MCF 10A (cell line): Measurements from ENCODE around the gene CPVL. TPM values are rescaled to one million over a fixed set of nuclear protein-coding genes. Genes with fewer than 3 reads are reported as not detected.

Experiments used
- BruUV-seq: library from RNA; stranded (reverse); fragments of 400-500 nt; replicated peaks from 2 replicates; lab custom pipeline; 2021; lab: Mats Ljungman, UMichigan
- CTCF ChIA-PET: fragments of 300-600 bp; sonication (Branson Sonifier 250); formaldehyde crosslinking; extraction: SDS; loops from one replicate; lab custom pipeline; 2021; ENCODE audit warnings: antibody characterized with exemption, inconsistent platforms; lab: Yijun Ruan, JAX
- POLR2A ChIA-PET: fragments of 300-600, 350-650 bp; sonication (Branson Sonifier 250); formaldehyde crosslinking; extraction: SDS; loops from one replicate; lab custom pipeline; 2020; ENCODE audit warnings: antibody characterized with exemption, inconsistent platforms; lab: Yijun Ruan, JAX
- DNase-seq: peaks from one replicate; pipeline ENCODE4 v3.0.0-alpha.2; 2018; ENCODE audit not compliant: unreplicated experiment
- H3K27ac Mint-ChIP-seq: one replicate; pipeline ENCODE4 v1.8.0; 2022; ENCODE audit warnings: mild to moderate bottlenecking, low read depth, mixed read lengths; ENCODE audit not compliant: unreplicated experiment
- H3K27me3 Mint-ChIP-seq: one replicate; pipeline ENCODE4 v1.8.0; 2022; ENCODE audit warnings: mixed read lengths; ENCODE audit not compliant: insufficient read depth, unreplicated experiment
- H3K36me3 Mint-ChIP-seq: one replicate; pipeline ENCODE4 v1.8.0; 2022; ENCODE audit warnings: mild to moderate bottlenecking, moderate library complexity, mixed read lengths; ENCODE audit not compliant: insufficient read depth, unreplicated experiment
- H3K4me1 Mint-ChIP-seq: one replicate; pipeline ENCODE4 v1.8.0; 2022; ENCODE audit warnings: mixed read lengths; ENCODE audit not compliant: insufficient read depth, unreplicated experiment
- H3K4me3 Mint-ChIP-seq: one replicate; pipeline ENCODE4 v1.8.0; 2022; ENCODE audit warnings: mild to moderate bottlenecking, moderate library complexity, mixed read lengths; ENCODE audit not compliant: unreplicated experiment
- H3K9me3 Mint-ChIP-seq: one replicate; pipeline ENCODE4 v1.8.0; 2022; ENCODE audit warnings: mixed read lengths; ENCODE audit not compliant: unreplicated experiment
- intact Hi-C: fragments of 100-400 bp; cut with micrococcal nuclease; formaldehyde crosslinking; loops from 2 replicates; pipeline ENCODE4 v1.14.1; 2022
- total RNA-seq: library from RNA; stranded (reverse); gene quantifications from 2 replicates; pipeline ENCODE4 v1.2.3, GENCODE V29; 2022
- TF ChIP-seq, protein P1 (sequence below): fragments of 200-600 bp; IDR thresholded peaks from one replicate; pipeline ENCODE4 v1.8.0; 2022; ENCODE audit warnings: antibody characterized with exemption, mild to moderate bottlenecking; ENCODE audit not compliant: unreplicated experiment

The CPVL gene
- total RNA-seq, 1 experiment from 2014 or later = 49.0 TPM

DNA sequence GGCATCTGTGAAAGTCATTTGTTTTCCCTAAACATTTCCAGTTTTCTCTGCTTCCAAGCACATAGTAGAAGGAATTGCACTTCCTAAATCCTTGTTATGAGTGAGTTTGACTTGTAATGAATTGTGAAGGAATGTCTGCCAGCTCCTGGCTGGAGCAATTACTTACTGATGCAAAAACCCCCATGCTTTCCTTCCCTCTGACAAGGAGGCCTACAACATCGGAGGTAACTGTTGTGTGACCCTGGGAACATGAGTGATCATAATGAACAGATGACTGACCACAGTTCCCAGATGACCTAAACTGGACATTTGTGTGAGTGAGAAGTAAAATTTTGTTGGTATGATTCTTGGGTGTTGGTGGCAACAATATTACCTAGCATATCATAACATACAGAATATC, 21.4 kb upstream of the CPVL start:
- TF ChIP-seq, protein P1, sequence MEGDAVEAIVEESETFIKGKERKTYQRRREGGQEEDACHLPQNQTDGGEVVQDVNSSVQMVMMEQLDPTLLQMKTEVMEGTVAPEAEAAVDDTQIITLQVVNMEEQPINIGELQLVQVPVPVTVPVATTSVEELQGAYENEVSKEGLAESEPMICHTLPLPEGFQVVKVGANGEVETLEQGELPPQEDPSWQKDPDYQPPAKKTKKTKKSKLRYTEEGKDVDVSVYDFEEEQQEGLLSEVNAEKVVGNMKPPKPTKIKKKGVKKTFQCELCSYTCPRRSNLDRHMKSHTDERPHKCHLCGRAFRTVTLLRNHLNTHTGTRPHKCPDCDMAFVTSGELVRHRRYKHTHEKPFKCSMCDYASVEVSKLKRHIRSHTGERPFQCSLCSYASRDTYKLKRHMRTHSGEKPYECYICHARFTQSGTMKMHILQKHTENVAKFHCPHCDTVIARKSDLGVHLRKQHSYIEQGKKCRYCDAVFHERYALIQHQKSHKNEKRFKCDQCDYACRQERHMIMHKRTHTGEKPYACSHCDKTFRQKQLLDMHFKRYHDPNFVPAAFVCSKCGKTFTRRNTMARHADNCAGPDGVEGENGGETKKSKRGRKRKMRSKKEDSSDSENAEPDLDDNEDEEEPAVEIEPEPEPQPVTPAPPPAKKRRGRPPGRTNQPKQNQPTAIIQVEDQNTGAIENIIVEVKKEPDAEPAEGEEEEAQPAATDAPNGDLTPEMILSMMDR = no peak
- intact Hi-C loops = no loop called here
- Mint-ChIP-seq H3K9me3 (no peaks in the 10 kb centered on the region), H3K4me1 (no peaks in the 10 kb centered on the region), H3K36me3 (no peaks in the 10 kb centered on the region), H3K4me3 (no peak overlapping the region), H3K27me3 (no peaks in the 10 kb centered on the region), H3K27ac (no peak overlapping the region)
- POLR2A ChIA-PET = no interaction called here
- BruUV-seq = no TSS peak
- CTCF ChIA-PET = interaction anchor here (0.6 to 0.8 kb wide), 3 partner anchors 22 to 1074 kb away, joined by 3 to 4 read pairs (median 3); no protein-coding TSS in a partner anchor
- no peak for DNase-seq

DNA sequence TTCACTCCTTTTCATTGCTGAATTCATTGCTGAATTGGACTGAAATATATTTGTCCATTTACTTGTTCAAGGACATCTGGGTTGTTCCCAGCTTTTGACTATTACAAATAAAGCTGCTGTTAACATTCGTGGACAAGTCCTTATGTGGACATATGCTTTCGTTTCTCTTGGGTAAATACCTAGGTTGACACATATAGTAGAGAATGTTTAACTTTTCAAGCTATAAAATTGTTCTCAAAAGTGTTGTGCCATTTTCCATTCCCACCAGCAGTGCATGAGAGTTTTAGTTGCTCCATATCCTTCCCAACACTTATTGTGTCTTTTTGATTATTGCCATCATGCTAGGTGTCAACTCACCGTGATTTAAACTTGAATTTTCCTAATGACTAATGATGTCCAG, 17.5 kb upstream of the CPVL start:
- TF ChIP-seq, protein P1 = no peak
- no peak for DNase-seq
- intact Hi-C loops = no loop called here
- Mint-ChIP-seq H3K4me3 (no peak overlapping the region), H3K27ac (no peak overlapping the region), H3K36me3 (no peaks in the 10 kb centered on the region), H3K9me3 (no peaks in the 10 kb centered on the region), H3K27me3 (no peaks in the 10 kb centered on the region), H3K4me1 (no peaks in the 10 kb centered on the region)
- no TSS peak for BruUV-seq
- POLR2A ChIA-PET = interaction anchor here (0.6 to 0.9 kb wide), 2 partner anchors 9 to 18 kb away, joined by 3 read pairs; no protein-coding TSS in a partner anchor
- CTCF ChIA-PET = interaction anchor here (0.6 to 1.5 kb wide), 2 partner anchors 26 to 58 kb away, joined by 3 to 7 read pairs; no protein-coding TSS in a partner anchor

DNA sequence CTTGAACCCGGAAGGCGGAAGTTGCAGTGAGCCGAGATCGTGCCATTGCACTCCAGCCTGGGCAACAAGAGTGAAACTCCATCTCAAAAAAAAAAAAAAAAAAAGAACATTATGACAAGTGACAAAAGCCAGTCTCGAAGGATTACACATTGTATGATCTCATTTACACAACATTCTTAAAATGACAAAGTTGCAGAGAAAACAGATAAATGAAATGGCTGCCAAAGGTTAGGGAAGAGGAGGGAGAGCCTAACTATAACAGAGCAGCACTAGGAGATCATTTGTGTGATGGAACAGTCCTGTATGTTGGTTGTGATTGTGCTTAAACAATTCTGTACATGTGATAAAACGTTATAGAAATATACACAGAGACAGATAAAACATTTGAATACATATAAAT, 16.2 kb upstream of the CPVL start:
- no peaks in the 10 kb centered on the region for H3K4me1 Mint-ChIP-seq
- no TSS peak for BruUV-seq
- TF ChIP-seq, protein P1 = no peak
- DNase-seq = no peak
- no peak overlapping the region for H3K4me3 Mint-ChIP-seq
- H3K27ac Mint-ChIP-seq = no peak overlapping the region
- CTCF ChIA-PET = no interaction called here
- intact Hi-C loops = no loop called here
- no peaks in the 10 kb centered on the region for H3K36me3 Mint-ChIP-seq
- POLR2A ChIA-PET = no interaction called here
- no peaks in the 10 kb centered on the region for H3K9me3 Mint-ChIP-seq
- H3K27me3 Mint-ChIP-seq = no peaks in the 10 kb centered on the region

DNA sequence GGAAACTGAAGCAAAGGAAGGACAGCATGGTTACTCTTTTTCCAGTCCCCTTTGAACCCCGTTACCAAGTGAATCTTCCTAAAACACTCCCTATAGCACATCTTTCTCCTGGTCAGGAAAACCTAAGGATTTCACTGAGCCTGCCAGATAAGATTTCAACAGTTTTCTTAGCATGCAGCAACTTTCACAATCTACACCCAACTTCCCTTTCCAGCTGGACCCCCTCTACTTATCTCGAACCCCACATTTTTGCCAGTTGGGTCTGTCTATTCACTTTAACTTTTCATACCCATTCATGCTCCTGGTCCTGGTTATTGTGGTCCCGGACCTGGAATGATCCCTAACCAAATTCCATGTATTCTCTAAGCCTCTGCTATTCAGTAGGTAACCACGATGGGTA, 14.9 kb upstream of the CPVL start:
- Mint-ChIP-seq H3K9me3 (no peaks in the 10 kb centered on the region), H3K27ac (no peak overlapping the region), H3K4me1 (no peaks in the 10 kb centered on the region), H3K36me3 (no peaks in the 10 kb centered on the region), H3K27me3 (no peaks in the 10 kb centered on the region), H3K4me3 (no peak overlapping the region)
- POLR2A ChIA-PET = interaction anchor here (0.8 kb wide), 1 partner anchor 14 kb away, joined by 3 read pairs; the partner anchor contains the start of gene CPVL
- DNase-seq = no peak
- CTCF ChIA-PET = interaction anchor here (0.7 to 0.8 kb wide), 2 partner anchors 9 to 28 kb away, joined by 3 to 5 read pairs; no protein-coding TSS in a partner anchor
- TF ChIP-seq, protein P1 = no peak
- no TSS peak for BruUV-seq
- intact Hi-C loops = no loop called here
